Coronary artery (tissue), 2 donors: ENCODE results near the gene CIB4.

Experiments
- DNase-seq: peaks from one replicate; pipeline ENCODE4 v3.0.0-alpha.2; 2017; ENCODE audit warnings: low spot score
- H3K27ac ChIP-seq, 2 donors: fragments of 200-600 bp; sonication (generic); one replicate each; pipeline ENCODE4 v1.5.1; 2016 to 2019
- H3K4me3 ChIP-seq: fragments of 200-600 bp; sonication (generic); 2 replicates; pipeline ENCODE4 v1.5.1; 2016; ENCODE audit warnings: mild to moderate bottlenecking, moderate library complexity
- CTCF ChIP-seq: fragments of 200-600 bp; sonication (generic); IDR thresholded peaks from one replicate; pipeline ENCODE4 v1.5.1; 2019; ENCODE audit warnings: antibody characterized with exemption

CIB4 gene

DNA sequence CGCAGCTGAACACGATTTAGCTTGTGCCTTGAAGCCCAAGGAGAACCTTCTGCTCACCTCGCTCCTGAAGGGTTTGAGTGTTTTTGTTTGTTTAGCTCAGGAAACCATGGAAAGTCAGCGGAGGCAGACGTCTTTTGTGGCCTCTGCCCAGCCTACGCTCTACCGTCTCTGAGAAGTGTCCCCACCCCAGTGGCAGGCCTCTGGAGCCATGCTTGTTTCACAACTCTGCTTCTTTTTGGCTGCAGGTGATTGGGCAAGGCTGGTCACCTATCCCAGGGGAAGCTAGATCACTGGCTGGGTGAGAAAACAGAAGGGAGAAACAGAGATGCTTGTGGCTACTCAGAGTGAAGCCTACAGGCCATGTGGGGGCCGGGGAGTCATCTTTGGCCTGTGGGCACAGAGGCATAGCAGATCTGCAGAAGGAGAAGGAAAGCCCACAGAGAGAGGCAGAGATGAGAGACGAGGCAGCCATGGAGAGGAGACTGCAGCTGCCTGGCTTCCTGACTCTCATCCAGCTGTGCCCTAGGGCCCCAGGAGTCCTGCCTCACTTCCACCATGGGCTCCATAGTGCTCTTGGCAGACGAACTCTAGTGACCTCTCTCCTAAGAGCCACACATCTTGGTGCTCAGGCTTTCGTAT is 50.1 kb downstream of the CIB4 start:
- no peak for TF ChIP-seq CTCF
- Histone ChIP-seq H3K27ac (no peak overlapping the region), H3K4me3 (no peak overlapping the region)
- DNase-seq = peak; percentile 43

DNA sequence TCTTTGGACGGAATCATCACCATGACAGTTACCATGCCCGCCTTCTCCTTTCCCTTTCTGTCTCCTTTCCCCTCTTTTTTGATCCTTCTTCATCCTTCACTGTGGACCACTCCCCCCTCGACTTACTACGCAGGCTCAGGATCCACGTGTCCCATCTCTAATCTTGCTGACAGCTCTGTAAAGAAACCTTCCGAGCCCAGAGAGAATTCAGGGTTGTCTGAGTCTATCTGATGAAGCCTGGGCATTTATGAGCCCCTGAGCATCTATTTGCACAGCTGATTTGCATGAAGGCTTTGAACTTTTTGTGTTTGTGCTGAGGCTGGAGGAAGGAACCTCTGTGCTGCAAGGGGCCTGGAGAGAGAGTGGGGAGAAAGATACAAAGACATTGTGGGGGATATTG is 50.7 kb downstream of the CIB4 start:
- no peak overlapping the region for H3K4me3 ChIP-seq
- no peak overlapping the region for H3K27ac ChIP-seq
- peak; percentile 46 for DNase-seq
- TF ChIP-seq CTCF = no peak

GRCh38 chr2:26588576-26588975 is 52.6 kb downstream of the CIB4 start:
- H3K4me3 ChIP-seq = no peak overlapping the region
- H3K27ac ChIP-seq = no peak overlapping the region
- no peak for DNase-seq
- no peak for TF ChIP-seq CTCF

DNA sequence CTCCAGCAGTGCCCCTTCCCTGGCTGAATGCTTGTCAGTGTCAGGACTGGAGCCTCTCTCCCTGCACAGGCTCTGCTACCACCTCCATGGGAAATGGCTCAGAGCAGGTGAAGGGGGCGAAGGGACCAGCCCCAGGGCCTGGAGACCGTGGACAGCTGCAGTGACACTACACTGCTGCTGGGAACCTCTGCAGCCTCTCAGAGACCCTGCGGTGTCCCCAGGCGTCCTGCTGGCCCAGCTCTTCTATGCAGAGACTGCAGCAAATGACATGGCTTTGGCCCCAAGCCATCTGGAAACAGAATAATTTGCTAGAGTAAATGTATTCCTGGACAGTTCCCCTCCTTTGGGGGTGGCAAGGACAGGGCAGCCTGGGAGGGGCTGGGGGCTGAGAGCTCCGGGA is 53.2 kb downstream of the CIB4 start:
- TF ChIP-seq CTCF = no peak
- H3K27ac ChIP-seq = no peak overlapping the region
- no peak for DNase-seq
- H3K4me3 ChIP-seq = no peak overlapping the region

DNA sequence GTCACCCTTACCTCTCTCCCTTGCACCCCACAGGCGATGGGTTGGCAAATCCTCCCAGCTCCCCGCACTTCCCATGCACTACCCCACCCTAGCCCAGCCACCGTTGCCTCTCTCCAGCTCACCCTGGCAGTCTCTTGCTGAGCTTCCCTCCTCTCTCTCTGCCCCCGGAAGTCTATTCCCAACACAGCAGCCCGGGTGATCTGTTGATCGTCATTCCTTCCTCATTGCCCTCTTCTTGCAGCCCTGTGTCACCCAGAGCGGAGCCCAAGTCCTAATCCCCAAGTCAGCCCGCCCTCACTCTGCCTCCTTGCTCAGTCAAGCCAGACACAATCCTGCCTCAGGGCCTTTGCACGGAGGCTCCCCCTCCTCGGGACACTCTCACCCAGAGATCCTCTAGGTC is 55.2 kb downstream of the CIB4 start:
- H3K4me3 ChIP-seq = no peak overlapping the region
- H3K27ac ChIP-seq = no peak overlapping the region
- peak; percentile 57 for DNase-seq
- TF ChIP-seq CTCF = no peak

GRCh38 chr2:26585100-26585499 is 56.1 kb downstream of the CIB4 start:
- TF ChIP-seq CTCF = no peak
- DNase-seq = peak; percentile 65
- no peak overlapping the region for H3K27ac ChIP-seq
- no peak overlapping the region for H3K4me3 ChIP-seq

DNA sequence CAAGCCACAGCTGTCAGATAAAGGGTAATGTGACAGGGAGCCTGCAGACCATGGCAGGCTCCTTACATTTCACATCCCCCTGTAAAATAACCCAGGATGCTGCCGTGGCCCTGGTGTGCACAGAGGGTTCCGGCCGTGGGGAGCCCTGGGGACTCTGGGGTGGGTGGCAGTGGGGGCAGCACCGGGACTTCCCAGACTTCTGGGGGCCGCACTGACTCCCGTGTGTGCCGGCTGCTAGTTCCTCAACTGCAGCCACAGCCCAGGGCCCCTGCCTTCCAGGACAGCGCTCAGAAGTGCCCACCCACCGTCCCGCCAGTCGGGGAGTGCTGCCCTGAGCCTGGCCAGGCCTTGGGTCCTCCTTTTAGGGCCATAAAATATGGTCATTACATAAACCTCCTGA is 56.5 kb downstream of the CIB4 start:
- no peak overlapping the region for H3K27ac ChIP-seq
- no peak for TF ChIP-seq CTCF
- H3K4me3 ChIP-seq = no peak overlapping the region
- DNase-seq = no peak
